AG04449 (cell line): ENCODE measurements around the gene TYRO3.
"Not testable (repeated sequence)": the region's sequence is repeated elsewhere in the genome, so short reads cannot be mapped to it uniquely, and the experiment has no call there.

Source experiments
- CTCF ChIA-PET: fragments of 350-600 bp; formaldehyde crosslinking; extraction: SDS; loops from one replicate; lab custom pipeline; 2021; ENCODE audit warnings: antibody characterized with exemption; lab: Yijun Ruan, JAX
- POLR2A ChIA-PET: fragments of 400-600, 350-600 bp; formaldehyde crosslinking; extraction: SDS; loops from one replicate; lab custom pipeline; 2020; ENCODE audit warnings: antibody characterized with exemption, inconsistent platforms; lab: Yijun Ruan, JAX
- DNase-seq: peaks from one replicate; pipeline ENCODE4 v3.0.0-alpha.2; 2010; ENCODE audit warnings: low read depth, low spot score
- H3K4me3 ChIP-seq: 2 replicates; pipeline ENCODE4 v1.5.1; 2011; ENCODE audit warnings: low read depth, mild to moderate bottlenecking, control low read depth, low read length
- CTCF ChIP-seq: IDR thresholded peaks from one replicate; pipeline ENCODE4 v1.5.1; 2011; ENCODE audit warnings: mild to moderate bottlenecking, moderate library complexity, low read length, control low read depth, inconsistent platforms; ENCODE audit not compliant: insufficient read depth; ENCODE audit errors: missing control alignments

The TYRO3 gene

GRCh38 chr15:41591217-41591616 is 32.2 kb downstream of the TYRO3 start:
- CTCF ChIA-PET = interaction anchor here (0.9 to 4.5 kb wide), 5 partner anchors 10 to 220 kb away, joined by 3 to 30 read pairs (median 4); no protein-coding TSS in a partner anchor
- H3K4me3 ChIP-seq, DNase-seq, POLR2A ChIA-PET: not testable (repeated sequence)

GRCh38 chr15:41592718-41593117 is 33.7 kb downstream of the TYRO3 start:
- CTCF ChIA-PET = interaction anchor here (4.5 to 4.6 kb wide), 2 partner anchors 10 to 11 kb away, joined by 30 to 35 read pairs; no protein-coding TSS in a partner anchor
- POLR2A ChIA-PET = not testable (repeated sequence)

GRCh38 chr15:41594801-41595746 is 36.1 kb downstream of the TYRO3 start:
- DNase-seq = no peak
- TF ChIP-seq CTCF = no peak
- ChIA-PET CTCF (interaction anchor here (1.0 to 4.6 kb wide), 2 partner anchors 9 to 39 kb away, joined by 3 to 35 read pairs; no protein-coding TSS in a partner anchor), POLR2A (no interaction called here)
- no peak overlapping the region for H3K4me3 ChIP-seq

More at GRCh38 chr15:41592718-41593117, 33.7 kb downstream of the TYRO3 start:
- H3K4me3 ChIP-seq, DNase-seq: not testable (repeated sequence)

- no peak for TF ChIP-seq CTCF
- ChIA-PET POLR2A (no interaction called here), CTCF (interaction anchor here (1.1 to 4.6 kb wide), 5 partner anchors 7 to 215 kb away, joined by 3 to 35 read pairs (median 5); no protein-coding TSS in a partner anchor)
- H3K4me3 ChIP-seq = no peak overlapping the region
- no peak for DNase-seq
Observed at GRCh38 chr15:41596972-41597371, 38.0 kb downstream of the TYRO3 start.

GRCh38 chr15:41597787-41598186 is 38.8 kb downstream of the TYRO3 start:
- TF ChIP-seq CTCF = no peak
- H3K4me3 ChIP-seq = no peak overlapping the region
- POLR2A ChIA-PET = no interaction called here
- CTCF ChIA-PET = interaction anchor here (1.5 to 2.3 kb wide), 2 partner anchors 10 to 132 kb away, joined by 4 to 8 read pairs; no protein-coding TSS in a partner anchor
- DNase-seq = no peak

GRCh38 chr15:41599061-41599460 is 40.0 kb downstream of the TYRO3 start:
- TF ChIP-seq CTCF = no peak
- POLR2A ChIA-PET = no interaction called here
- no peak for DNase-seq
- H3K4me3 ChIP-seq = no peak overlapping the region
- CTCF ChIA-PET = interaction anchor here (1.2 kb wide), 1 partner anchor 14 kb away, joined by 4 read pairs; no protein-coding TSS in a partner anchor

- TF ChIP-seq CTCF = no peak
- ChIA-PET POLR2A (interaction anchor here (0.6 to 1.4 kb wide), 3 partner anchors 18 to 163 kb away, joined by 3 to 5 read pairs (median 3); no protein-coding TSS in a partner anchor), CTCF (interaction anchor here (0.7 to 4.3 kb wide), 40 partner anchors 8 to 309 kb away, joined by 3 to 35 read pairs (median 4); partner anchors contain the start of genes MAPKBP1 and MGA)
- no peak overlapping the region for H3K4me3 ChIP-seq
- no peak for DNase-seq
Observed at GRCh38 chr15:41603411-41603935, 44.5 kb downstream of the TYRO3 start.
